K562 (cell line): Measurements from ENCODE around the gene L3MBTL3. TPM values are rescaled to one million over a fixed set of nuclear protein-coding genes. Genes with fewer than 3 reads are reported as not detected.

Experiments used
- BMI1 ChIP-seq: fragments of 150-350 bp; IDR thresholded peaks from 2 replicates; pipeline ENCODE4 v1.6.1; 2014; ENCODE audit warnings: low read length
- CHD2 ChIP-seq: IDR thresholded peaks from 2 replicates; pipeline ENCODE4 v1.6.1; 2011; ENCODE audit warnings: low read depth, low read length
- GATAD2A ChIP-seq: fragments of 450-650 bp; IDR thresholded peaks from 2 replicates; pipeline ENCODE4 v1.6.1; 2017
- HMGXB4 ChIP-seq: sonication (generic); formaldehyde crosslinking; IDR thresholded peaks from 2 replicates; pipeline ENCODE4 v1.8.1; 2023; ENCODE audit warnings: mild to moderate bottlenecking, missing genetic modification reagents
- MEIS2 ChIP-seq: fragments of 450-650 bp; IDR thresholded peaks from 2 replicates; pipeline ENCODE4 v1.6.1; 2014; ENCODE audit warnings: mild to moderate bottlenecking; ENCODE audit not compliant: partially characterized antibody
- SMARCA4 ChIP-seq: fragments of 450-650 bp; IDR thresholded peaks from 2 replicates; pipeline ENCODE4 v1.6.1; 2016
- SPI1 ChIP-seq: IDR thresholded peaks from 2 replicates; pipeline ENCODE4 v1.6.1; 2011; ENCODE audit warnings: low read depth, low read length, control low read depth, borderline replicate concordance
- SREBF1 ChIP-seq: fragments of 150-350 bp; IDR thresholded peaks from 2 replicates; pipeline ENCODE4 v1.6.1; 2014; ENCODE audit warnings: antibody characterized with exemption, low read depth, low read length, borderline replicate concordance
- SRF ChIP-seq, 2 experiments: fragments of 250-450, 450-650 bp in 1 of 2; sonication (Bioruptor Pico) in 1 of 2; sonication (generic) in 1 of 2; formaldehyde crosslinking; IDR thresholded peaks; 2 replicates each; pipeline versions ENCODE4 v1.5.0 to v1.5.1; 2020 to 2022; ENCODE audit warnings: mild to moderate bottlenecking in 1 of 2, missing genetic modification reagents in 1 of 2
- ZFPM2 ChIP-seq: fragments of 250-450 bp; sonication (Bioruptor Pico); IDR thresholded peaks from 2 replicates; pipeline ENCODE4 v1.5.1; 2022; ENCODE audit warnings: mild to moderate bottlenecking
- ZFX ChIP-seq: sonication (generic); formaldehyde crosslinking; IDR thresholded peaks from 2 replicates; pipeline ENCODE4 v1.8.0; 2022; ENCODE audit warnings: mild to moderate bottlenecking, missing genetic modification reagents, moderate library complexity
- ZNF583 ChIP-seq: fragments of 250-450 bp; sonication (Bioruptor Pico); IDR thresholded peaks from 2 replicates; pipeline ENCODE4 v1.4.0; 2020
- ZNF589 ChIP-seq: fragments of 200-800 bp; sonication (Bioruptor generic); IDR thresholded peaks from 2 replicates; pipeline ENCODE4 v1.6.1; 2016; ENCODE audit warnings: low read depth, missing genetic modification characterization, missing compliant biosample characterization
- polyA plus RNA-seq, 8 experiments: library from polyadenylated mRNA; depleted of rRNA in 4 of 8; stranded (reverse) in 5 of 8; unstranded in 3 of 8; fragments of >200 nt; fragmentation: Nextera tagmentation in 2 of 8; fragmentation: Illumina TruSeq in 1 of 8; extraction: Ambion mirVana in 2 of 8; extraction: Trizol in 1 of 8; gene quantifications; 2 replicates each; pipeline versions ENCODE4 v1.2.1 to v1.2.3, GENCODE V29; 2011 to 2014; ENCODE audit warnings: inconsistent platforms in 1 of 8, missing spikeins in 1 of 8
- total RNA-seq, 7 experiments: library from RNA; depleted of rRNA in 6 of 7; stranded (reverse); fragments of >200 nt in 6 of 7; fragmentation: Illumina TruSeq in 2 of 7; extraction: Trizol in 2 of 7; gene quantifications; 2 replicates each; pipeline versions ENCODE4 v1.2.1 to v1.2.3, GENCODE V29; 2011 to 2021; ENCODE audit warnings: low replicate concordance in 1 of 7
- TF ChIP-seq, protein P1 (sequence below): fragments of 450-650 bp; IDR thresholded peaks from 2 replicates; pipeline ENCODE4 v1.6.1; 2016; ENCODE audit warnings: low read depth

Gene L3MBTL3
- total and polyA plus RNA-seq, 9 of the 15 experiments (the other 6 are each of a cell fraction or from before 2014, with no cell fraction given) = 0.83 to 6.9 (median 5.4) TPM

DNA sequence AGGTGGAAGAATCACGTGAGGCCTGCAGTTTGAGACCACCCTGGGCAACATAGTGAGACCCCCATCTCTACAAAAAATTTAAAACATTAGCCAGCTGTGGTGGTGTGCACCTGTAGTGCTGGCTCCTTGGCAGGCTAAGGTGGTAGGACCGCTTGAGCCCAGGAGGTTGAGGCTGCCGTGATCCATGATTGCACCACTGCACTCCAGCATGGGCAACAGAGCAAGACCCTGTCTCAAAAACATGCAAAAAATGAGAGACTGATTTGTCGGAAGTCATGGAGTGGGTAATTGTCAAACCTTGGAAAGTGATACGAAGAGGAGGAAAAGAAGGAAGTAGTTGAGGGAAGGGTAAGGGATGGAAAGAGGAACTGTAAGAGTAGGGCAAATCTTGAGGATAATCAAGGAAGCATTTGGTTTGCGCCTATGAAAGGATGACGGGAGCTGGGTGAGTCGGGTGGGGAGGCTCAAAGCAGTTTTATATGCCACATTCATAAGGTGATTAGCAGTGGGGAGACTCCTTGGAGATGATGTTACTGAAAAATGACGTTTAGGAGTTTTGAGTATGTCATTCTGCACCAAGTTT is 14.5 kb downstream of the L3MBTL3 start (continued):
- TF ChIP-seq HMGXB4 (CRISPR knock-in tag) (no peak), CHD2 (no peak), BMI1 (no peak), MEIS2 (peak; percentile 8), SRF (CRISPR knock-in tag; IDR thresholded peaks at IDR 0.05) (no peak), SMARCA4 (no peak), ZFX (CRISPR knock-in tag) (0 out of 2 replicates have a peak, but pooled peaks have one; percentile 15), SPI1 (peak; percentile 80; the same call in 1 of the 2 replicates), ZNF589 (CRISPR knock-in tag) (no peak), ZNF583 (CRISPR knock-in tag) (no peak), ZFPM2 (CRISPR knock-in tag) (no peak), SREBF1 (no peak), GATAD2A (no peak)
- TF ChIP-seq, protein P1, sequence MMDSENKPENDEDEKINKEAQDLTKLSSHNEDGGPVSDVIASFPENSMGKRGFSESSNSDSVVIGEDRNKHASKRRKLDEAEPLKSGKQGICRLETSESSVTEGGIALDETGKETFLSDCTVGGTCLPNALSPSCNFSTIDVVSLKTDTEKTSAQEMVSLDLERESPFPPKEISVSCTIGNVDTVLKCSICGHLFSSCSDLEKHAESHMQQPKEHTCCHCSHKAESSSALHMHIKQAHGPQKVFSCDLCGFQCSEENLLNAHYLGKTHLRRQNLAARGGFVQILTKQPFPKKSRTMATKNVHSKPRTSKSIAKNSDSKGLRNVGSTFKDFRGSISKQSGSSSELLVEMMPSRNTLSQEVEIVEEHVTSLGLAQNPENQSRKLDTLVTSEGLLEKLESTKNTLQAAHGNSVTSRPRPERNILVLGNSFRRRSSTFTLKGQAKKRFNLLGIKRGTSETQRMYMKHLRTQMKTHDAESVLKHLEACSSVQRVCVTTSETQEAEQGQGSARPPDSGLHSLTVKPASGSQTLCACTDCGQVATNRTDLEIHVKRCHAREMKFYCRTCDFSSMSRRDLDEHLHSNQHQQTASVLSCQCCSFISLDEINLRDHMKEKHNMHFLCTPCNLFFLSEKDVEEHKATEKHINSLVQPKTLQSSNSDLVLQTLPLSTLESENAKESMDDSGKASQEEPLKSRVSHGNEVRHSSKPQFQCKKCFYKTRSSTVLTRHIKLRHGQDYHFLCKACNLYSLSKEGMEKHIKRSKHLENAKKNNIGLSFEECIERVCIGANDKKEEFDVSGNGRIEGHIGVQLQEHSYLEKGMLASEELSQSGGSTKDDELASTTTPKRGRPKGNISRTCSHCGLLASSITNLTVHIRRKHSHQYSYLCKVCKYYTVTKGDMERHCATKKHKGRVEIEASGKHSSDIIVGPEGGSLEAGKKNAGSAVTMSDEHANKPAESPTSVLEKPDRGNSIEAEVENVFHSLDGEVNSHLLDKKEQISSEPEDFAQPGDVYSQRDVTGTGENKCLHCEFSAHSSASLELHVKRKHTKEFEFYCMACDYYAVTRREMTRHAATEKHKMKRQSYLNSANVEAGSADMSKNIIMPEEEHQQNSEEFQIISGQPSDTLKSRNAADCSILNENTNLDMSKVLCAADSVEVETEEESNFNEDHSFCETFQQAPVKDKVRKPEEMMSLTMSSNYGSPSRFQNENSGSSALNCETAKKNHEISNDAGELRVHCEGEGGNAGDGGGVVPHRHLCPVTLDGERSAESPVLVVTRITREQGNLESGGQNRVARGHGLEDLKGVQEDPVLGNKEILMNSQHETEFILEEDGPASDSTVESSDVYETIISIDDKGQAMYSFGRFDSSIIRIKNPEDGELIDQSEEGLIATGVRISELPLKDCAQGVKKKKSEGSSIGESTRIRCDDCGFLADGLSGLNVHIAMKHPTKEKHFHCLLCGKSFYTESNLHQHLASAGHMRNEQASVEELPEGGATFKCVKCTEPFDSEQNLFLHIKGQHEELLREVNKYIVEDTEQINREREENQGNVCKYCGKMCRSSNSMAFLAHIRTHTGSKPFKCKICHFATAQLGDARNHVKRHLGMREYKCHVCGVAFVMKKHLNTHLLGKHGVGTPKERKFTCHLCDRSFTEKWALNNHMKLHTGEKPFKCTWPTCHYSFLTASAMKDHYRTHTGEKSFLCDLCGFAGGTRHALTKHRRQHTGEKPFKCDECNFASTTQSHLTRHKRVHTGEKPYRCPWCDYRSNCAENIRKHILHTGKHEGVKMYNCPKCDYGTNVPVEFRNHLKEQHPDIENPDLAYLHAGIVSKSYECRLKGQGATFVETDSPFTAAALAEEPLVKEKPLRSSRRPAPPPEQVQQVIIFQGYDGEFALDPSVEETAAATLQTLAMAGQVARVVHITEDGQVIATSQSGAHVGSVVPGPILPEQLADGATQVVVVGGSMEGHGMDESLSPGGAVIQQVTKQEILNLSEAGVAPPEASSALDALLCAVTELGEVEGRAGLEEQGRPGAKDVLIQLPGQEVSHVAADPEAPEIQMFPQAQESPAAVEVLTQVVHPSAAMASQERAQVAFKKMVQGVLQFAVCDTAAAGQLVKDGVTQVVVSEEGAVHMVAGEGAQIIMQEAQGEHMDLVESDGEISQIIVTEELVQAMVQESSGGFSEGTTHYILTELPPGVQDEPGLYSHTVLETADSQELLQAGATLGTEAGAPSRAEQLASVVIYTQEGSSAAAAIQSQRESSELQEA = no peak
- TF ChIP-seq, all 486 proteins: peak for 3
